ENCODE results near the gene TNPO3.
"Not testable (repeated sequence)": the region's sequence is repeated elsewhere in the genome, so short reads cannot be mapped to it uniquely, and the experiment has no call there.

TNPO3 gene

DNA sequence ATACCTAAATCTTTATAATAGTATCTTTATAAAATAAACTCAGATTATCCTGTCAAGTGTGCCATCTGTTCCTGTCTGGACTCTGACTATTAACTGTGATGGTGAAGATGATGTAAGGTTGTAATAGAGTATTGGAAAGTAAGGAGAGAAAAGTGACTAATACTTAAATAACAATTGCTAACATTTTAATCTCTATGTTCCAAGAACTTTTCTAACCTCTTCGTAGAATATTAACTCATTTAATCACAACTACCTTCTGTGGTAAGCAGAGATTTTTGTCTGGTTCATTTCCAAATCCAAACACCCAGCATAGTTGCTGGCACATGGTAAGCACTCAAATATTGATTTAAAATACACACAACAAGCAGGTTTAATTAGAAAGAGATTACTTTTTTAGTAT is 2.5 kb downstream of the TNPO3 start:
- no peak overlapping the region for H3K27ac ChIP-seq (ENCODE audit: low read depth, low read length)
- H3F3A ChIP-seq (ENCODE audit: insufficient read depth), result peaks cover 4% of the 10 kb centered on the region; the same call in 1 of the 2 replicates
- H3K9me2 ChIP-seq (replicated peaks; ENCODE audit: insufficient read depth, low read length), result no peaks in the 10 kb centered on the region
- H3K27me3 ChIP-seq (ENCODE audit: low read length), result no peaks in the 10 kb centered on the region
- no peaks in the 10 kb centered on the region for H3K36me3 ChIP-seq (ENCODE audit: low read length)
- H3K4me3 ChIP-seq (ENCODE audit: insufficient read depth, low read length, poor library complexity, severe bottlenecking), result peak overlapping the region; percentile 8
- H3K9ac ChIP-seq (ENCODE audit: low read length), result peak overlapping the region; percentile 90; the same call in 1 of the 2 replicates
- H3K79me2 ChIP-seq (ENCODE audit: insufficient read depth, low read length), result peaks cover 71% of the 10 kb centered on the region
- no peak overlapping the region for H2AFZ ChIP-seq (ENCODE audit: low read depth, low read length, severe bottlenecking)
- peaks cover 4% of the 10 kb centered on the region; the same call in 1 of the 2 replicates for H4K20me1 ChIP-seq (ENCODE audit: low read depth, low read length)
- TF ChIP-seq EZH2phosphoT487 (conservative IDR thresholded peaks at IDR 0.05; ENCODE audit: low read length), result no peak
- no peak for TF ChIP-seq CTCF (IDR thresholded peaks at IDR 0.05; ENCODE audit: insufficient read depth, low read length, poor library complexity, severe bottlenecking)
- no peaks in the 10 kb centered on the region for H3K9me3 ChIP-seq (ENCODE audit: insufficient read depth, low read length)
- peak overlapping the region; percentile 77 for H3K4me2 ChIP-seq (ENCODE audit: low read depth, low read length, poor library complexity, severe bottlenecking)

DNA sequence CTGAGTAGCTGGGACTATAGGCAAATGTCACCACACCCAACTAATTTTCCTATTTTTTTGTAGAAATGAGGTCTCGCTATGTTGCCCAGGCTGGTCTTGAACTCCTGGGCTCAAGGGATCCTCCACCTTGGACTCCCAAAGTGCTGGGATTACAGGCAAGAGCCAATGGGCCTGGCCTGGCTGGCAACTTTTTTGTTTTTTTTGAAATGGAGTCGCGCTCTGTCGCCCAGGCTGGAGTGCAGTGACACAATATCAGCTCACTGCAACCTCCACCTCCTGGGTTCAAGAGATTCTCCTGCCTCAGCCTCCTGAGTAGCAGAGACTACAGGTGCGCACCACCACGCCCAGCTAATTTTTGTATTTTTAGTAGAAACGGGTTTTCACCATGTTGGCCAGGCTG is 3.5 kb downstream of the TNPO3 start:
- H3K9ac ChIP-seq (ENCODE audit: low read length); H3K4me3 ChIP-seq (ENCODE audit: insufficient read depth, low read length, poor library complexity, severe bottlenecking); H4K20me1 ChIP-seq (ENCODE audit: low read depth, low read length); H3K27me3 ChIP-seq (ENCODE audit: low read length); H2AFZ ChIP-seq (ENCODE audit: low read depth, low read length, severe bottlenecking); H3K4me2 ChIP-seq (ENCODE audit: low read depth, low read length, poor library complexity, severe bottlenecking); H3F3A ChIP-seq (ENCODE audit: insufficient read depth); H3K27ac ChIP-seq (ENCODE audit: low read depth, low read length); H3K36me3 ChIP-seq (ENCODE audit: low read length); H3K9me3 ChIP-seq (ENCODE audit: insufficient read depth, low read length); H3K9me2 ChIP-seq (replicated peaks; ENCODE audit: insufficient read depth, low read length): not testable (repeated sequence)
- peaks cover 81% of the 10 kb centered on the region for H3K79me2 ChIP-seq (ENCODE audit: insufficient read depth, low read length)

- Histone ChIP-seq H3K4me3 (ENCODE audit: insufficient read depth, low read length, poor library complexity, severe bottlenecking) (no peak overlapping the region), H3K27me3 (ENCODE audit: low read length) (no peaks in the 10 kb centered on the region), H3K9ac (ENCODE audit: low read length) (no peak overlapping the region), H3F3A (ENCODE audit: insufficient read depth) (no peaks in the 10 kb centered on the region), H3K79me2 (ENCODE audit: insufficient read depth, low read length) (peaks cover 99% of the 10 kb centered on the region), H4K20me1 (ENCODE audit: low read depth, low read length) (peaks cover 29% of the 10 kb centered on the region), H3K4me2 (ENCODE audit: low read depth, low read length, poor library complexity, severe bottlenecking) (no peak overlapping the region), H3K27ac (ENCODE audit: low read depth, low read length) (no peak overlapping the region), H2AFZ (ENCODE audit: low read depth, low read length, severe bottlenecking) (no peak overlapping the region), H3K9me3 (ENCODE audit: insufficient read depth, low read length) (no peaks in the 10 kb centered on the region), H3K36me3 (ENCODE audit: low read length) (0 out of 2 replicates have a peak, but pooled peaks cover 2% of the 10 kb centered on the region), H3K9me2 (replicated peaks; ENCODE audit: insufficient read depth, low read length) (no peaks in the 10 kb centered on the region)
- TF ChIP-seq CTCF (IDR thresholded peaks at IDR 0.05; ENCODE audit: insufficient read depth, low read length, poor library complexity, severe bottlenecking) (no peak), EZH2phosphoT487 (conservative IDR thresholded peaks at IDR 0.05; ENCODE audit: low read length) (no peak)
Observed at GRCh38 chr7:129047761-129048160, 7.2 kb downstream of the TNPO3 start.

DNA sequence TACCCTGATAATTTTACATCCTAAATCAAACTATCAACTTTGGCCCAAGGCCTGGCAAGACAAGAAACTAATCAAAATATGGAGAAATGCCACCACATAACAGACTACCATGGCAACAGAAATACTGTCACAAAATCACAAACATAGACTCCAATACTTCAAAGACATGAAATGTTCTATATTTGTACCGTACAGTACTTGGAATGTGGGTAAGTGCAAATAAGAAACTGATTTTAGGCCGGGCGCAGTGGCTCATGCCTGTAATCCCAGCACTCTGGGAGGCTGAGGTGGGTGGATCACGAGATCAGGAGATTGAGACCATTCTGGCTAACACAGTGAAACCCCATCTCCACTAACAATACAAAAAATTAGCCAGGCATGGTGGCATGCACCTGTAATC is 9.2 kb downstream of the TNPO3 start:
- H3K36me3 ChIP-seq (ENCODE audit: low read length), result 0 out of 2 replicates have a peak, but pooled peaks cover 2% of the 10 kb centered on the region
- peaks cover 32% of the 10 kb centered on the region for H4K20me1 ChIP-seq (ENCODE audit: low read depth, low read length)

More for the DNA sequence above, 9.2 kb downstream of the TNPO3 start:
- no peaks in the 10 kb centered on the region for H3F3A ChIP-seq (ENCODE audit: insufficient read depth)
- H3K27me3 ChIP-seq (ENCODE audit: low read length), result no peaks in the 10 kb centered on the region
- H2AFZ ChIP-seq (ENCODE audit: low read depth, low read length, severe bottlenecking), result no peak overlapping the region
- H3K79me2 ChIP-seq (ENCODE audit: insufficient read depth, low read length), result peaks cover 99% of the 10 kb centered on the region
- no peaks in the 10 kb centered on the region for H3K9me3 ChIP-seq (ENCODE audit: insufficient read depth, low read length)
- H3K4me3 ChIP-seq (ENCODE audit: insufficient read depth, low read length, poor library complexity, severe bottlenecking), result no peak overlapping the region
- no peak overlapping the region for H3K4me2 ChIP-seq (ENCODE audit: low read depth, low read length, poor library complexity, severe bottlenecking)
- H3K27ac ChIP-seq (ENCODE audit: low read depth, low read length), result no peak overlapping the region
- no peak overlapping the region for H3K9ac ChIP-seq (ENCODE audit: low read length)
- no peaks in the 10 kb centered on the region for H3K9me2 ChIP-seq (replicated peaks; ENCODE audit: insufficient read depth, low read length)
- TF ChIP-seq CTCF (IDR thresholded peaks at IDR 0.05; ENCODE audit: insufficient read depth, low read length, poor library complexity, severe bottlenecking), result no peak
- no peak for TF ChIP-seq EZH2phosphoT487 (conservative IDR thresholded peaks at IDR 0.05; ENCODE audit: low read length)
